Osteoblast (primary cell): ENCODE measurements around the gene SLAMF6. TPM values are rescaled to one million over a fixed set of nuclear protein-coding genes. Genes with fewer than 3 reads are reported as not detected.

Experiments
- DNase-seq: peaks from one replicate; pipeline ENCODE4 v3.0.0; 2011; ENCODE audit warnings: low spot score, mixed read lengths; ENCODE audit not compliant: insufficient read length; ENCODE audit errors: missing footprints
- H2AFZ ChIP-seq: 2 replicates; pipeline ENCODE4 v1.6.0; 2011; ENCODE audit warnings: mild to moderate bottlenecking, low read length
- H3K27ac ChIP-seq: 2 replicates; pipeline ENCODE4 v1.5.1; 2011; ENCODE audit warnings: mild to moderate bottlenecking, low read depth, low read length, moderate library complexity
- H3K27me3 ChIP-seq: 2 replicates; pipeline ENCODE4 v1.6.0; 2012; ENCODE audit warnings: mild to moderate bottlenecking, control low read depth, inconsistent platforms, low read length, moderate library complexity; ENCODE audit not compliant: insufficient read depth
- H3K36me3 ChIP-seq: 2 replicates; pipeline ENCODE4 v1.5.1; 2011; ENCODE audit warnings: mild to moderate bottlenecking, low read length, control low read depth, moderate library complexity; ENCODE audit not compliant: insufficient read depth
- H3K4me1 ChIP-seq: 2 replicates; pipeline ENCODE4 v1.5.1; 2011; ENCODE audit warnings: mild to moderate bottlenecking, low read length, control low read depth, moderate library complexity; ENCODE audit not compliant: insufficient read depth
- H3K4me2 ChIP-seq: 2 replicates; pipeline ENCODE4 v1.6.0; 2011; ENCODE audit warnings: mild to moderate bottlenecking, low read length; ENCODE audit not compliant: insufficient read depth
- H3K4me3 ChIP-seq: fragments of 200-600 bp; sonication (generic); 3 replicates; pipeline ENCODE4 v1.5.1; 2012; ENCODE audit warnings: mild to moderate bottlenecking, low read length, inconsistent platforms; ENCODE audit not compliant: insufficient read depth
- H3K79me2 ChIP-seq: 2 replicates; pipeline ENCODE4 v1.6.0; 2012; ENCODE audit warnings: mild to moderate bottlenecking, low read length, control low read depth, inconsistent platforms; ENCODE audit not compliant: insufficient read depth
- H3K9me3 ChIP-seq: 2 replicates; pipeline ENCODE4 v1.5.1; 2011; ENCODE audit warnings: low read depth, low read length, control low read depth
- H4K20me1 ChIP-seq: 2 replicates; pipeline ENCODE4 v1.6.0; 2012; ENCODE audit warnings: mild to moderate bottlenecking, low read length, control low read depth; ENCODE audit not compliant: insufficient read depth
- total RNA-seq: library from RNA; depleted of rRNA; stranded (reverse); fragments of >200 nt; gene quantifications from 2 replicates; pipeline ENCODE4 v1.2.3, GENCODE V29; 2012
- TF ChIP-seq, protein P1 (sequence below): IDR thresholded peaks from 2 replicates; pipeline ENCODE4 v1.5.1; 2011; ENCODE audit warnings: mild to moderate bottlenecking, low read depth, low read length, moderate library complexity; ENCODE audit errors: extremely low read depth

Gene SLAMF6
- total RNA-seq, 1 donor, result not detected

DNA sequence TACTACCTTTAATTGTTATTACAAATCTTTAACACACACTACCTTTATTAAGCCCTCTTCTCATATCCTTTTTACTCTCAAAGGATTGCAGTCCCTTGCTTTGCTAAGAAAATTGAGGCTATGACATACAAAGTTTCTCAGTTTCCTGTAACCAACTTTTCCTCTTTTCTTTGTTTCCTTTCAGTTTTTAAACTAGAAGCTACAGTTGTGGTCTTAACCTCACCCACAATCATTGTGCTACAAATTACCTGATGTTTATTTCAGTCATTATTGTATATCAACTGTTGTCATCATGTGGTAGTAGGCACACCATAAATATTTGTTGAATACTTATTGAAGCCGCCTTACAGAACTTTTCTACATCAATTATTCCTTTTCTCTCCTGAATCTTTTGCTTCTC lies 51.8 kb downstream of the SLAMF6 start:
- no peaks in the 10 kb centered on the region for H4K20me1 ChIP-seq
- no peak overlapping the region for H3K4me2 ChIP-seq
- no peak for DNase-seq
- no peaks in the 10 kb centered on the region for H3K27me3 ChIP-seq
- H2AFZ ChIP-seq, result no peak overlapping the region
- H3K9me3 ChIP-seq, result no peaks in the 10 kb centered on the region
- no peak overlapping the region for H3K27ac ChIP-seq
- H3K79me2 ChIP-seq, result no peaks in the 10 kb centered on the region
- no peaks in the 10 kb centered on the region for H3K36me3 ChIP-seq
- no peak overlapping the region for H3K4me3 ChIP-seq
- H3K4me1 ChIP-seq, result no peaks in the 10 kb centered on the region
- TF ChIP-seq, protein P1, sequence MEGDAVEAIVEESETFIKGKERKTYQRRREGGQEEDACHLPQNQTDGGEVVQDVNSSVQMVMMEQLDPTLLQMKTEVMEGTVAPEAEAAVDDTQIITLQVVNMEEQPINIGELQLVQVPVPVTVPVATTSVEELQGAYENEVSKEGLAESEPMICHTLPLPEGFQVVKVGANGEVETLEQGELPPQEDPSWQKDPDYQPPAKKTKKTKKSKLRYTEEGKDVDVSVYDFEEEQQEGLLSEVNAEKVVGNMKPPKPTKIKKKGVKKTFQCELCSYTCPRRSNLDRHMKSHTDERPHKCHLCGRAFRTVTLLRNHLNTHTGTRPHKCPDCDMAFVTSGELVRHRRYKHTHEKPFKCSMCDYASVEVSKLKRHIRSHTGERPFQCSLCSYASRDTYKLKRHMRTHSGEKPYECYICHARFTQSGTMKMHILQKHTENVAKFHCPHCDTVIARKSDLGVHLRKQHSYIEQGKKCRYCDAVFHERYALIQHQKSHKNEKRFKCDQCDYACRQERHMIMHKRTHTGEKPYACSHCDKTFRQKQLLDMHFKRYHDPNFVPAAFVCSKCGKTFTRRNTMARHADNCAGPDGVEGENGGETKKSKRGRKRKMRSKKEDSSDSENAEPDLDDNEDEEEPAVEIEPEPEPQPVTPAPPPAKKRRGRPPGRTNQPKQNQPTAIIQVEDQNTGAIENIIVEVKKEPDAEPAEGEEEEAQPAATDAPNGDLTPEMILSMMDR, result no peak

DNA sequence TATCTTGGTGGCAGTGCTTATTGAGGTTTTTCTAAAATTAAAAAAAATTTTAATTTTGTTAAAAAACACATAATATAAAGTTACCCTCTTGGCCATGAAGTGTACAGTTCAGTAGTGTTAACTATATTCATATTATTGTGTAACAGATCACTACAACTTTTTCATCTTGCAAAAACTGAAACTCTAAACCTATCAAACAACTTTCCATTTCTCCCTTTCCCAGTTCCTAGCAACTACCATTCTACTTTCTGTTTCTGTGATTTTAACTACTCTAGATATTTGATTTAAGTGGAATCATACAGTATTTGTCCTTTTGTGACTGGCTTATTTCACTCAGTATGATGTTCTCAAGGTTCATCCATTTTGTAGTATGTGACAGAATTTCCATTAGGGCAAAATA lies 55.5 kb downstream of the SLAMF6 start:
- TF ChIP-seq, protein P1, result no peak
- no peak overlapping the region for H3K4me3 ChIP-seq
- no peaks in the 10 kb centered on the region for H3K9me3 ChIP-seq
- H3K36me3 ChIP-seq, result no peaks in the 10 kb centered on the region
- H3K27me3 ChIP-seq, result no peaks in the 10 kb centered on the region
- no peak overlapping the region for H3K27ac ChIP-seq
- no peaks in the 10 kb centered on the region for H3K79me2 ChIP-seq
- H3K4me1 ChIP-seq, result no peaks in the 10 kb centered on the region
- DNase-seq, result no peak
- H2AFZ ChIP-seq, result no peak overlapping the region
- H4K20me1 ChIP-seq, result no peaks in the 10 kb centered on the region
- H3K4me2 ChIP-seq, result no peak overlapping the region

DNA sequence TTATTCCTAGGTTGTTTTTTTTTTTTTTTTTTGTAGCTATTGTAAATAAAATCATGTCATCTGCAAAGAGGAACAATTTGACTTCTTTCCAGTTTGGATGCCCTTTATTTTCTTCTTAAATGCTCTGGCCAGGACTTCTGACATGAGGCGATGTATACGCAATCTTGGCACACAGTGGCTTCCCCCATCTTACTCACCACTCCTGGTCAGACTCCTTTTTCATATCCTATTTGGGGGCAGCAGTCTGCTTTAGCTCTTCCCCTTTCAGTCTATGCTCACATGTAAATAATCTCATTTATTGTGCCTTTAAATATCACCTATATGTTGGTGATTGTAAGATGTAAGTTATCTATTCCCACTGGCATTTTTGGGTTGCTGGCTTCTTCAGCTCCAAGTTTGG lies 56.1 kb downstream of the SLAMF6 start:
- Histone ChIP-seq H3K4me1 (no peaks in the 10 kb centered on the region), H3K9me3 (no peaks in the 10 kb centered on the region), H3K27me3 (no peaks in the 10 kb centered on the region), H3K4me2 (no peak overlapping the region), H2AFZ (no peak overlapping the region), H3K79me2 (no peaks in the 10 kb centered on the region), H3K36me3 (no peaks in the 10 kb centered on the region), H4K20me1 (no peaks in the 10 kb centered on the region), H3K27ac (no peak overlapping the region), H3K4me3 (no peak overlapping the region)
- DNase-seq, result no peak
- TF ChIP-seq, protein P1, result no peak

GRCh38 chr1:160465123-160465522 lies 57.9 kb downstream of the SLAMF6 start:
- TF ChIP-seq, protein P1, result no peak
- H3K4me1 ChIP-seq, result no peaks in the 10 kb centered on the region
- H3K27ac ChIP-seq, result no peak overlapping the region
- no peaks in the 10 kb centered on the region for H3K36me3 ChIP-seq
- H2AFZ ChIP-seq, result no peak overlapping the region
- no peaks in the 10 kb centered on the region for H4K20me1 ChIP-seq
- no peaks in the 10 kb centered on the region for H3K79me2 ChIP-seq
- no peak overlapping the region for H3K4me2 ChIP-seq
- no peak overlapping the region for H3K4me3 ChIP-seq
- H3K9me3 ChIP-seq, result no peaks in the 10 kb centered on the region
- H3K27me3 ChIP-seq, result no peaks in the 10 kb centered on the region
- no peak for DNase-seq
